ENCODE data around the gene PAEP. TPM values are rescaled to one million over a fixed set of nuclear protein-coding genes. Genes with fewer than 3 reads are reported as not detected.

Gene PAEP
- polyA plus RNA-seq, 1 donor = 0.42 TPM

DNA sequence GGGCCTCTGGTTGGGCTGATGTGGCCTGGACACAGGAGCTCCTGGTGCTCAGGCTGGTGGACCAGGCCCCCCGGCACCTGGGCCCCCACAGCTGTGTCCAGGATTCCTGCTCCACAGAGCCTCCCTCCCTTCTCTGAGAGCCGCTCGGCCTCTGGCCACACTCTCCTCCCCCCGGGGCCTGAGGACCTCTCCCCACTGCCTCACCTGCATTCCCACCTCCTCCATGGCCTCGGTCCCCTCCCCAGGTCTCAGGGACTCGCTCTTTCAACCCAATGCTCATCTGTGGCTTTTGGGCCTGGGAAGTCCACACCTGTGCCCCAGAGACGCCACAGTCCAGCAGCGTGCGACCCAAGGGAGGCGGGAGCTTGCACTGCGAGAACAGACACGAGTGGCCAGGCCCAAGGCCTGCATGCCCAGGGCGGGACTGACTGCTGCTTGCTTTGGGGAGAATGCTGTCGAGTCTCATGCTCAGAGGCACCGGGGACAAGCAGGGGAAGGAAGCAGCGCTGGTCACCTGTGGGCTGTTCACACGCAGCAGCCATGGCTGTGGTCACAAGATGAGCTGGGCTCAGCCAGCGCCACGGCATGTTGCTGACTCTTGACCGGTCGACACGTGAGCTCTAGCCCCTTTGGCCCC, 14.6 kb downstream of the PAEP start:
- no peak for DNase-seq

DNA sequence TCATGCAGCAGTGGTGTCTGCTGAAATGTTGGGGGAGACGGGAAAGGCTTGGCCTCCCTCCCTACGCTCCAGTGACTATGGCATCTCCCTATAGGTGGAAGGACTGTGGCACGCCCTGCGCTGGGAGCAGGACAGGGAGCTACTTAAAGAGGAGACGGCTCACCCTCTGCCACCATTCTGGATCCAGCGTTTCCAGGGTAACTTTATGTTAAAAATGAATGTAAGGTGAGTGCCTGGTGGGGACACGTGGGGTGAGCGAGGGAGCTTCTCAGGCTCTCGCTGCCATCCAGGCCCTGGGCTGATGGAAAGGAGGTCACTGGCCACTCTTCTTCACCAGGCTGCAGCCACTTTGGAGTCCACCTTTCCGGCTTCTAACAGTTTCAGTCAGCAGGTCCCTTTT, 15.7 kb downstream of the PAEP start:
- no peak for DNase-seq

DNA sequence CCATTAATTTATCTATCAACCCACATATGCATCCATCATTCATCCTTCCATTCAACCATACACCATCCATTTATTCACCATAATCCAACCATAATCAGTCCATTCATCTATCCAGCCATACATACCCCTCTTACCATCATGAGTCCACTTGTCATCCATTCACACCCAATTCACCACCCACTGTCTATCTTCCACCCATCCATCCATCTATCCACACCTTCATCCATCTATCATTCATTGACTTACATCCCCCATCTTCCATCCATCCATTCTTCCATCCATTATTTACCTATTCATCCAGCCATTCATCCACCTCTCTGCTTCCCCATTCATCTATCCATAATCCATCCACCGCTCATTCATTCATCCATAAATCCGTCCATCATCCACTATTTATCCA, 17.8 kb downstream of the PAEP start:
- no peak for DNase-seq

- DNase-seq = no peak
Measured at GRCh38 chr9:135579889-135580660, 18.5 kb downstream of the PAEP start.

DNA sequence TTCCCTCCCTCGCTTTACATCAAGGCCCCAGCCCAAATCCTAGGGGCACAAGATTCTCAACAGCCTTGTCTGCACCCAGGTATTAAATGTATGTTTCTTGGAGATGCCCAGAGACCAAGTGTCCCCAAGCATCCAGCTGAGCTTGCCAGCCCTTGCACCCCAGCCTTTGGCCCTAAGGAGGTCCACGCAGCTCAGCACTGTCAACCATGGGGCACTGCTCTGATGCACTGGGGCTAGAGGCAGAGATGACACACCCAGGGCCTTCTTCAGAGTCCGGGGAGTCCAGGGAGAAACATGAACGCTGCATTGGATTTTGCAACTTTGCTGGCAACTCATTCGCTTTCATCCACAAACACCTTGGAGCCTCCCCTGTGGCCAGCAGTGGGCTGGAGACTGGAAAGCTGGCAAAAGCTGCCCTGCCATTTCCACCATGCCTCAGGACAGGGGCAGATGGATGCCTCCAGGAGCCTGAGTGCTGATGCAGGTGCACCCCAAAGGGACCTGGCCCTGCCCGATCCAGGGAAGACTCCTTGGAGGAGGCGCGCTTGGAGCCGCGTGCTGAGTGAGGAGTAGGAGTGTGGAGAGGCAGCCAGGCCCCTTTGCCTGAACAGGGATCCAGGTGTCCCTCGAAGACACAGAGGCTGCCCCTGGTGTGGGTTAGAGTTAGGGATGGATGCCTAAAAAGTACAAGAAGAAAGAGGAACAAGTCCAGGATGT, 19.3 kb downstream of the PAEP start:
- no peak for DNase-seq

- no peak for DNase-seq
Measured at GRCh38 chr9:135581636-135582426, 20.3 kb downstream of the PAEP start.

GRCh38 chr9:135582541-135582940, 21.0 kb downstream of the PAEP start:
- DNase-seq = no peak

- no peak for DNase-seq
Measured at GRCh38 chr9:135582966-135583687, 21.6 kb downstream of the PAEP start.

DNA sequence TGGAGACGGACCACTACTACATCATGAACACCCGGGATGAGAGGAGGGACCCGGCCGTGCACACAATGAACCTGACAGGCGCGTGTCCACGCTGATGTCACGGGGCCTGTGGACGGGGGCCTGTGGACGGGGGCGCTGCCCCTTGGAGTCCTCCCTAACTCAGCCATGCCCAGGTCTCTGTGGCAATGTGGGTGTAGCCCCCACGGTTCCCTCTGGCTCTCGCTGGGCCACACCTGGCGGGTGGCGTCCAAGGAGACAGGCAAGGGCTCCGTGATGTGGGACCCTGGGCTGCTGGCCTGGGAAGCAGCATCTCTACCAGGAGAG, 22.1 kb downstream of the PAEP start:
- DNase-seq = no peak

- DNase-seq = no peak
Measured at GRCh38 chr9:135584371-135584770, 22.8 kb downstream of the PAEP start.

DNA sequence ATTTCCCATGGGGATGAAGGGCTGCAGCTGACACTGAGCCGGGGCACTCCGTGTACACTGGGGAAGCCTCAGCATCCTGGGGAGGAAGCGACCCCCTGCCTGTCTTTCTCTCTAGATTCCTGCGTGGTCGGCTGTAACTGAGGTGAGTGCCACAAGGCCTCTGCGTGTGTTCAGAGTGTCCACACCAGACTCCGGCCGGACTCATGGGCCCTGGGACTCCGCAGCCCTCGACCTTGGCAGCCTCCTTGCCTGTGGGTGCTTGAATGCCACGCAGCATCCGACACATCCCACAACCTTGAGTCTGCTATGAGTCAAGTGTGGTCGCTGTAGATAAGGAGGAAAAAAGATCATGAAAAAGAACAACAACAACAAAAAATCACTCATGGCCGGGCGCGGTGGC, 23.4 kb downstream of the PAEP start:
- DNase-seq = no peak

GRCh38 chr9:135586601-135587109, 25.1 kb downstream of the PAEP start:
- DNase-seq = no peak

DNA sequence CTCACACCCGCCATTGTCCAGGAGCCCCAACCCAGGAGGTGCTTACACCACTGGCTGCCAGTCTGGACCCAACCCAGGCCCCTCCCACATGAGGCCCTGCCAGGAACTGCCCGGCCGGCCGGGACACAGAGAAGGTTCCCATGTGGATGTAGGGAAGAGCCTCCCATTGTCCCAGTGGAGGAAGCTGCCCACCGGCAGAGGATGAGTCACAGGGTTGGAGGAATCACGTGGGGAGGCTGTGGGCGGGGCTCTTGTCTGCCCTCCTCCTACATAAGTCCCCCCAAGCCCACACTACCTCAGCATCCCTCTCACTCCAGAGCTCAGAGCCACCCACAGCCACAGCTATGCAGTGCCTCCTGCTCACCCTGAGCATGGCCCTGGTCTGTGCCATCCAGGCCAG, 26.1 kb downstream of the PAEP start:
- no peak for DNase-seq

DNA sequence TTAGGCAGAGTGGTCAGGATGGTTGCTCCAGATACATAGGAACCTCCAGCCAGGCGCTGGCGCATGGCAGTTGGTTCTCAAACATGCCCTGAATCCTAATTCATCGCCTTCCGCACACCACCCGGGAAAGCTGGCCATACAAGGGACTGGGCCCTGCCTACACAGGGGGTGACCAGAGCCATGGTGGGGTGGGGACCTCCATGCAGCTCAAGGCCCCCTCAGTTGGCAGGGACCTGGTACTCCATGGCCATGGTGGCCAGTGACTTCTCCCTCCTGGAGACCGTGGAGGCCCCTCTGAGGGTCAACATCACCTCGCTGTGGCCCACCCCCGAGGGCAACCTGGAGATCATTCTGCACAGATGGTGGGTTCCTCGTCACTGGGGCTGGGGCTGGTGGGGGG, 26.8 kb downstream of the PAEP start:
- DNase-seq = no peak

DNA sequence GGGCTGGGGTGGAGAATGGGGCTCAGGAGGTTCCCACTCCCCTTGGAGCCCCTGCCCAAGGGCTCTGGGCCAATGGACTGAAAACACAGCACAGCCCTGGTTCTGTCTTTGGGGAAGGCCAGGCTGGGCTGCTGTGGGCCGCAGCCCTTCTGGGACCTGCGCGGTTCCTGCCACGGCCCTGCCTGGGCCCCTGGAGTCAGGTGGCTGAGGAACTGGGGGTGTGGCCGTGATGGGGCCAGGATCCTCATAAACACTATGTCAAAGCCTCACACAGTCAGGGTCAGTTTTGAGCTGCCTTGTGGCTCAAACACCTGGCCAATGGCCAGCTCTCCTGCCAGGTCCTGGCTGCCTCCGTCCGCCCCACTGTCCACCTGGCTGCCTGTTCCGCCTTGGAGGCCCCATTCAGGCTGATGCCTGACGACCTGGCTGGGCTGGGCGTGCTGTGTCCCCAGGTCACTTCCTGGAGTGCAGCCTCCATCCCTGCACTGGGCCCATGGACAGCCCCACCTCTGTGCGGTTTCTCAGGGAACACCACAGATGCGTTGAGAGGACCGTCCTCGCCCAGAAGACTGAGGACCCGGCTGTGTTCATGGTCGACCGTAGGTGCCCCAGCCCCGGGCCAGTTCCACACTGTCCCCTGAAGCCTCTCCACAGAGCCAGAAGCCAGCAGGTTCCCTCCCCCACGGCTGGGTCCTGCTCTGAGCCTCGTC, 27.5 kb downstream of the PAEP start:
- no peak for DNase-seq

GRCh38 chr9:135589596-135590485, 28.3 kb downstream of the PAEP start:
- no peak for DNase-seq

DNA sequence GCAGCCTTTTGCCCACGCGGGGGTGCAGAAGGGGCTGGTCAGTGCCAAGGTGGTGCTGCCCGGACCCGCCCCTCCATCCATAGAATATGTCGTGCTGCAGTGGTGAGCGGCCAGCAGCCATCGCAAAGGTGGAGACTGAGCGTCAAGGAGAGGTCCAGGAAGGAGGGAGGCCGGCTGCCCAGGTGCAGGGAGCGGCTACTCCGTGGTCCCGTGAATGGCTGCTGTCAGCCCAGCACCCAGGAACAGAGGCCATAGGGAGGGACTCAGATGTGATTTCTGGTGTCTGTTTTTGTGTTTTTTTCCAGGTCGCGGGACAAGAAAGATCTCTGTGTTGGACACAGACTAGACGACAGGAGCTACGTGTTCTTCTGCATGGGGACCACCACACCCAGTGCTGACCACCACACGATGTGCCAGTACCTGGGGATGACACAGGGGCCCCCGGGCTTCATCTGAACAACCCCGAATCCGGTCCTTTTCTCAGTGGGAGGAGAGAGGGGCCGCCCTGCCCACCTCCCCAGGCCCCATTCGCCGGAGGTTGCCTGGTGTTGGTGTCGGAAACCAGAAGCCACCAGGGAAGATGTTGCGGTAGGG, 29.0 kb downstream of the PAEP start:
- DNase-seq = no peak

- no peak for DNase-seq
Measured at GRCh38 chr9:135591506-135592330, 30.2 kb downstream of the PAEP start.

- DNase-seq = no peak
Measured at GRCh38 chr9:135592331-135592590, 30.7 kb downstream of the PAEP start.
